Measurements from ENCODE around the gene WDR36. TPM values are rescaled to one million over a fixed set of nuclear protein-coding genes. Genes with fewer than 3 reads are reported as not detected.
A peak's percentile ranks its signal among the peaks of the same experiment; 100 is the strongest.

WDR36 gene
- total RNA-seq, 4 donors from 2014 or later: 20.0 to 23.8 (median 22.3) TPM

GRCh38 chr5:111071413-111071812 lies 20.7 kb upstream of the WDR36 start, which contains the start of gene TSLP:
Gene TSLP, plus strand, starts transcription at chr5:111071713. Its CDS starts 178 bp downstream, at chr5:111071891.
- intact Hi-C loops (cut with DNase I; ENCODE audit: low total_unique reads): no loop called here
- no peak for DNase-seq (ENCODE audit: low spot score in 2 of 2)
- H3K4me3 ChIP-seq (ENCODE audit: low read depth, poor library complexity, severe bottlenecking): no peak within 1 kb of the TSS
- 82 to 83% methylated on average over 4 of the region's 4 CpGs for WGBS, 2 donors
- TF ChIP-seq, protein P1, sequence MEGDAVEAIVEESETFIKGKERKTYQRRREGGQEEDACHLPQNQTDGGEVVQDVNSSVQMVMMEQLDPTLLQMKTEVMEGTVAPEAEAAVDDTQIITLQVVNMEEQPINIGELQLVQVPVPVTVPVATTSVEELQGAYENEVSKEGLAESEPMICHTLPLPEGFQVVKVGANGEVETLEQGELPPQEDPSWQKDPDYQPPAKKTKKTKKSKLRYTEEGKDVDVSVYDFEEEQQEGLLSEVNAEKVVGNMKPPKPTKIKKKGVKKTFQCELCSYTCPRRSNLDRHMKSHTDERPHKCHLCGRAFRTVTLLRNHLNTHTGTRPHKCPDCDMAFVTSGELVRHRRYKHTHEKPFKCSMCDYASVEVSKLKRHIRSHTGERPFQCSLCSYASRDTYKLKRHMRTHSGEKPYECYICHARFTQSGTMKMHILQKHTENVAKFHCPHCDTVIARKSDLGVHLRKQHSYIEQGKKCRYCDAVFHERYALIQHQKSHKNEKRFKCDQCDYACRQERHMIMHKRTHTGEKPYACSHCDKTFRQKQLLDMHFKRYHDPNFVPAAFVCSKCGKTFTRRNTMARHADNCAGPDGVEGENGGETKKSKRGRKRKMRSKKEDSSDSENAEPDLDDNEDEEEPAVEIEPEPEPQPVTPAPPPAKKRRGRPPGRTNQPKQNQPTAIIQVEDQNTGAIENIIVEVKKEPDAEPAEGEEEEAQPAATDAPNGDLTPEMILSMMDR (IDR thresholded peaks at IDR 0.05): no peak
- no peak for TF ChIP-seq POLR2A (IDR thresholded peaks at IDR 0.05)

DNA sequence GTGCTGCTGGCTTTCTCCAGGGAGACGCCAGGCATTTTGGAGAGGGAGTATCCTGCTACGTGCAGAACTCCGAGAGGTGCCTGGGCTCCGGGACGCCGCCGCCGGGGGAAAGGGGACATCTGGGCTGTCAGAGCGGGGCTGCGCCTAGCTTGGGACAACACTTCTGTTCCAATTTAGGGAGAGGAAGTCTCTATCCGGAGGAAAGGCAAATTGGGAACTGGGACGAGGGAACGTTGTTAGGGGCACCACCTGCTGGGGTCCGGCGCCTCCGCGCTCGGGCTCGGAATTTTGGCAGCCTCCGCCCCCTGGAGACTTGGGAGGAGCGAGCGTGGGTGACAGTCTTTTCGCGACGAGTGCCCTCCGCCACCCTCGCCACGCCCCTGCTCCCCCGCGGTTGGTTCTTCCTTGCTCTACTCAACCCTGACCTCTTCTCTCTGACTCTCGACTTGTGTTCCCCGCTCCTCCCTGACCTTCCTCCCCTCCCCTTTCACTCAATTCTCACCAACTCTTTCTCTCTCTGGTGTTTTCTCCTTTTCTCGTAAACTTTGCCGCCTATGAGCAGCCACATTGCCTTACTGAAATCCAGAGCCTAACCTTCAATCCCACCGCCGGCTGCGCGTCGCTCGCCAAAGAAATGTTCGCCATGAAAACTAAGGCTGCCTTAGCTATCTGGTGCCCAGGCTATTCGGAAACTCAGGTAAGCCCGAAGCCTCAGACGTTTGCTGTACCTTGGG lies 19.0 kb upstream of the WDR36 start:
- peak overlapping the region; percentile 35 for H3K4me3 ChIP-seq (ENCODE audit: low read depth, poor library complexity, severe bottlenecking)
- DNase-seq (ENCODE audit: low spot score in 2 of 2): peak; percentile 68 to 92
- TF ChIP-seq, protein P1 (IDR thresholded peaks at IDR 0.05): no peak
- TF ChIP-seq POLR2A (IDR thresholded peaks at IDR 0.05): no peak
- intact Hi-C loops (cut with DNase I; ENCODE audit: low total_unique reads): no loop called here
- WGBS, 2 donors: 1 to 2% methylated on average over 43 to 44 of the region's 44 CpGs

DNA sequence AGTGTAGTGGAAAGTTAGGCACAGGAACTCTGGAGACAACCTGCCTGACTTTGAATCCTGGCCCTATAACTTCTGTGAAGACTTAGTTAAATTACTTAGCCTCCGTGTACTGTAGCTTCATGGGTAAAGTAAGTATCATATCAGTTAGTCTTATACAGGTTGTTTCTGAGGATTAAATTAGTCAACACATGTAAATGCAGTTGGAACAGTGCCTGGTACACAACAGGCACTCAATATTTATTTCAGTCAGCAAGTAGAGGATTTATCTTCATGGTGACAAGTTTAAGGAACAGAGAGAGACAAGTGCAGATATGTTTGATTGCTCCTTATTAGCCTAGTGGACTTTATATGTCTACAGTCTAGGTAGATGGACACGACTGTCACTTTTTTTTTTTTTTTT lies 17.9 kb upstream of the WDR36 start:
- WGBS, 2 donors: 69 to 79% methylated on average over 2 of the region's 2 CpGs
- intact Hi-C loops (cut with DNase I; ENCODE audit: low total_unique reads): no loop called here
- H3K4me3 ChIP-seq (ENCODE audit: low read depth, poor library complexity, severe bottlenecking): no peak overlapping the region
- DNase-seq (ENCODE audit: low spot score in 2 of 2): no peak
- TF ChIP-seq, protein P1 (IDR thresholded peaks at IDR 0.05): no peak
- no peak for TF ChIP-seq POLR2A (IDR thresholded peaks at IDR 0.05)

- TF ChIP-seq, protein P1 (IDR thresholded peaks at IDR 0.05): no peak
- TF ChIP-seq POLR2A (IDR thresholded peaks at IDR 0.05): no peak
- H3K4me3 ChIP-seq (ENCODE audit: low read depth, poor library complexity, severe bottlenecking): no peak overlapping the region
- intact Hi-C loops (cut with DNase I; ENCODE audit: low total_unique reads): no loop called here
- DNase-seq (ENCODE audit: low spot score in 2 of 2): no peak
Observed at GRCh38 chr5:111075520-111075919, 16.6 kb upstream of the WDR36 start.

DNA sequence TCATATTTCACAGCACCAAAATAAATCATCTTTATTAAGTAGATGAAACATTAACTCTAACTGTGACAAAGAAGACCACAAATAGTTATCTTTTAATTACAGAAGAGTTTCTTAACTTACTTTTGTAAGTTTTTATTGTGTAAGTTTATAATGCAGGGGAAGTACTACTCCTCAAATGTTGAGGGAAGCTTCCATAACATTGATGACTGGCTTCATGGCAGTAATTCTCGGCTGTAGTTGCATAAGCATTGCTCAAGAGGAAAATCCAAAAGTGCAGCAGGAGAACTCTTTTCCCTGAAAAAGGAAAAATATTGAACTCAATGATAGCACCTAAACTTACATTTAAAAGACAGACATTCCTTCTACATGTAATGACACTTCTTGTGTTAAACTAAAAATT lies 16.1 kb upstream of the WDR36 start:
- H3K4me3 ChIP-seq (ENCODE audit: low read depth, poor library complexity, severe bottlenecking): no peak overlapping the region
- no peak for DNase-seq (ENCODE audit: low spot score in 2 of 2)
- intact Hi-C loops (cut with DNase I; ENCODE audit: low total_unique reads): no loop called here
- 67 to 71% methylated on average over 1 of the region's 1 CpG for WGBS, 2 donors
- TF ChIP-seq, protein P1 (IDR thresholded peaks at IDR 0.05): no peak
- TF ChIP-seq POLR2A (IDR thresholded peaks at IDR 0.05): no peak

DNA sequence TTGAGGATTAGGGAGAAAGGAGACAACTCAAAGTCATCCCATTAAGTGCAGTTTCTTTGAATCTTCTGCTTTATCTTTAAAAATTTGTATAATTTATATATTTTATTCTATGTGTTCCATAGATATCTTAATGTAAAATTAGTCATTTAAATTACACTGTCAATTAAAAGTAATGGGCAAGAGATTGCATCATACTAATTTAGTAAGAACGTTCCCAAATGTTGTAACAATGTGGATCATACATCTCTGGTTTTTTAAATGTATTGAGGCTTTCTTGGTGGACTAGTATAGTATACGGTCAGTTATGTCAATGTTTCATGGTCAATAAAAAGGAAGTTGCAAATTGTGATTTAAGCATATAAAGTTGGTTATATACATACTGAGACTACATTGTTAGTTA lies 14.5 kb upstream of the WDR36 start:
- intact Hi-C loops (cut with DNase I; ENCODE audit: low total_unique reads): no loop called here
- WGBS, 2 donors: 71 to 77% methylated on average over 2 of the region's 2 CpGs
- TF ChIP-seq, protein P1 (IDR thresholded peaks at IDR 0.05): no peak
- no peak for TF ChIP-seq POLR2A (IDR thresholded peaks at IDR 0.05)
- H3K4me3 ChIP-seq (ENCODE audit: low read depth, poor library complexity, severe bottlenecking): no peak overlapping the region
- DNase-seq (ENCODE audit: low spot score in 2 of 2): no peak
